GM12878 (cell line): ENCODE measurements around the gene SPOCK1. TPM values are rescaled to one million over a fixed set of nuclear protein-coding genes. Genes with fewer than 3 reads are reported as not detected.

Experiments used
- ATAC-seq: fragments of 200-7000 bp; cut with Tn5 transposase; 3 replicates; pipeline ENCODE4 v1.9.1; 2020; ENCODE audit warnings: mild to moderate bottlenecking, moderate library complexity
- BruUV-seq: library from RNA; stranded (reverse); fragments of 400-500 nt; replicated peaks from 2 replicates; lab custom pipeline; 2021; lab: Mats Ljungman, UMichigan
- CTCF ChIA-PET: fragments of 300-600 bp; sonication (Branson Sonifier 250); formaldehyde crosslinking; extraction: SDS; loops from one replicate; lab custom pipeline; 2021; ENCODE audit warnings: inconsistent platforms; lab: Yijun Ruan, JAX
- POLR2A ChIA-PET: fragments of 350-600 bp; formaldehyde crosslinking; extraction: SDS; loops from one replicate; lab custom pipeline; 2021; ENCODE audit warnings: inconsistent platforms; lab: Charles Lee
- RAD21 ChIA-PET: fragments of 300-600 bp; sonication (Branson Sonifier 250); formaldehyde crosslinking; loops from one replicate; lab custom pipeline; 2023; ENCODE audit warnings: antibody characterized with exemption; ENCODE audit not compliant: unreplicated experiment; lab: Charles Lee
- SMC1A ChIA-PET: fragments of 300-600 bp; sonication (Branson Sonifier 250); formaldehyde crosslinking; loops from one replicate; lab custom pipeline; 2023; ENCODE audit not compliant: unreplicated experiment, uncharacterized antibody; lab: Charles Lee
- DNase-seq: peaks from one replicate; pipeline ENCODE4 v3.0.0-alpha.2; 2011; ENCODE audit warnings: low read depth, low spot score
- FAIRE-seq: peaks from 3 replicates; lab custom pipeline; 2011; peaks lifted over from hg19 to GRCh38; lab: Jason Lieb, UNC
- H2AFZ ChIP-seq: 2 replicates; pipeline ENCODE4 v1.6.0; 2011; ENCODE audit warnings: low read depth, low read length, control low read depth; ENCODE audit not compliant: control insufficient read depth
- H3K27ac ChIP-seq: 2 replicates; pipeline ENCODE4 v1.5.1; 2011; ENCODE audit warnings: control low read depth; ENCODE audit not compliant: control insufficient read depth, insufficient read depth
- H3K27me3 ChIP-seq, 2 experiments: replicated peaks in 1 of 2; 2 replicates each; pipeline versions ENCODE4 v1.6.0 to v1.6.1; 2011; ENCODE audit warnings: low read length in 1 of 2; ENCODE audit not compliant: control insufficient read depth in 2 of 2, insufficient read depth in 2 of 2
- H3K36me3 ChIP-seq, 2 experiments: 2 replicates each; pipeline ENCODE4 v1.5.1; 2011; ENCODE audit warnings: low read length in 1 of 2; ENCODE audit not compliant: control insufficient read depth in 2 of 2, insufficient read depth in 2 of 2
- H3K4me1 ChIP-seq: 2 replicates; pipeline ENCODE4 v1.6.1; 2011; ENCODE audit warnings: mild to moderate bottlenecking, low read length, moderate library complexity, mixed read lengths; ENCODE audit not compliant: control insufficient read depth, insufficient read depth
- H3K4me2 ChIP-seq: 2 replicates; pipeline ENCODE4 v1.6.0; 2011; ENCODE audit warnings: control low read depth; ENCODE audit not compliant: control insufficient read depth, insufficient read depth
- H3K4me3 ChIP-seq: fragments of 200-600 bp; sonication (generic); 2 replicates; pipeline ENCODE4 v1.5.1; 2016
- H3K79me2 ChIP-seq: 2 replicates; pipeline ENCODE4 v1.6.0; 2011; ENCODE audit warnings: low read length; ENCODE audit not compliant: control insufficient read depth, insufficient read depth
- H3K9ac ChIP-seq: 2 replicates; pipeline ENCODE4 v1.8.0; 2011; ENCODE audit warnings: low read length, control low read depth, mixed read lengths; ENCODE audit not compliant: control insufficient read depth, insufficient read depth
- H3K9me3 ChIP-seq: replicated peaks from 3 replicates; pipeline ENCODE4 v1.5.1; 2011; ENCODE audit warnings: mild to moderate bottlenecking, low read length; ENCODE audit not compliant: control insufficient read depth, insufficient read depth
- H4K20me1 ChIP-seq: 2 replicates; pipeline ENCODE4 v1.6.0; 2011; ENCODE audit not compliant: control insufficient read depth, insufficient read depth
- BHLHE40 ChIP-seq, 2 experiments: fragments of 450-650 bp in 1 of 2; IDR thresholded peaks; 2 replicates each; pipeline ENCODE4 v1.6.1; 2011 to 2017; ENCODE audit warnings: low read depth in 2 of 2, borderline replicate concordance in 1 of 2, improper control_type of control experiment in 1 of 2, low read length in 1 of 2, mild to moderate bottlenecking in 1 of 2
- CREB1 ChIP-seq: IDR thresholded peaks from 2 replicates; pipeline ENCODE4 v1.6.1; 2012; ENCODE audit warnings: low read depth, mild to moderate bottlenecking, inconsistent platforms
- CREM ChIP-seq: IDR thresholded peaks from 2 replicates; pipeline ENCODE4 v1.6.1; 2014; ENCODE audit warnings: antibody characterized with exemption, low read depth
- ELK1 ChIP-seq: IDR thresholded peaks from 2 replicates; pipeline ENCODE4 v1.6.1; 2012; ENCODE audit warnings: low read depth, low read length, improper control_type of control experiment
- NFIC ChIP-seq: IDR thresholded peaks from 2 replicates; pipeline ENCODE4 v1.6.1; 2012; ENCODE audit warnings: low read depth, mild to moderate bottlenecking, inconsistent platforms, low read length, moderate library complexity
- NFYB ChIP-seq: IDR thresholded peaks from 2 replicates; pipeline ENCODE4 v1.6.1; 2011; ENCODE audit warnings: low read depth, mild to moderate bottlenecking, low read length, improper control_type of control experiment, moderate library complexity; ENCODE audit not compliant: insufficient read depth
- PAX5 ChIP-seq: IDR thresholded peaks from 2 replicates; pipeline ENCODE4 v1.6.1; 2011; ENCODE audit warnings: low read depth, low read length, borderline replicate concordance
- RB1 ChIP-seq: fragments of 450-650 bp; formaldehyde crosslinking; IDR thresholded peaks from 2 replicates; pipeline ENCODE4 v1.6.1; 2017; ENCODE audit warnings: mild to moderate bottlenecking, borderline replicate concordance
- RFX5 ChIP-seq: IDR thresholded peaks from 2 replicates; pipeline ENCODE4 v1.6.1; 2011; ENCODE audit warnings: low read depth, low read length, improper control_type of control experiment
- TCF12 ChIP-seq: IDR thresholded peaks from 2 replicates; pipeline ENCODE4 v1.6.1; 2011; ENCODE audit warnings: low read depth, mild to moderate bottlenecking, low read length
- ZNF217 ChIP-seq: fragments of 450-650 bp; IDR thresholded peaks from 2 replicates; pipeline ENCODE4 v1.6.1; 2017; ENCODE audit warnings: antibody characterized with exemption, mild to moderate bottlenecking
- ZNF24 ChIP-seq: fragments of 450-650 bp; IDR thresholded peaks from 2 replicates; pipeline ENCODE4 v1.6.1; 2017; ENCODE audit warnings: antibody characterized with exemption, mild to moderate bottlenecking
- ZNF274 ChIP-seq: IDR thresholded peaks from one replicate; pipeline ENCODE4 v1.8.0; 2011; ENCODE audit not compliant: insufficient read length, insufficient read depth
- WGBS: methylation state at CpG from one replicate; pipeline ENCODE4 v1.1.6; 2016; ENCODE audit warnings: low lambda C conversion rate; ENCODE audit not compliant: insufficient replicate concordance, insufficient coverage; ENCODE audit errors: missing lambda C conversion rate; 5-methylcytosine and 5-hydroxymethylcytosine counted together
- in situ Hi-C: fragments of 300-500 bp; cut with MboI; formaldehyde crosslinking; loops from 9 replicates; pipeline ENCODE4 v1.14.3; 2018; ENCODE audit warnings: mixed read lengths
- intact Hi-C: fragments of 100-400 bp; cut with micrococcal nuclease; formaldehyde crosslinking; loops from one replicate; pipeline ENCODE4 v1.14.2; 2022; ENCODE audit not compliant: unreplicated experiment
- polyA plus RNA-seq, 11 experiments: library from polyadenylated mRNA; depleted of rRNA in 4 of 11; unstranded in 6 of 11; stranded (reverse) in 5 of 11; fragments of >200 nt; fragmentation: Nextera tagmentation in 4 of 11; fragmentation: Illumina TruSeq in 1 of 11; extraction: Ambion mirVana in 4 of 11; extraction: Trizol in 1 of 11; gene quantifications; 1 replicate in 1 of 11; 2 replicates in 10 of 11; pipeline versions ENCODE4 v1.2.1 to v1.2.3, GENCODE V29; 2011 to 2016; ENCODE audit warnings: inconsistent platforms in 2 of 11, missing spikeins in 2 of 11, low read depth in 1 of 11
- total RNA-seq, 4 experiments: library from RNA; depleted of rRNA in 3 of 4; stranded (reverse); fragments of >200 nt in 3 of 4; fragmentation: Illumina TruSeq in 1 of 4; extraction: Trizol in 1 of 4; gene quantifications; 2 replicates each; pipeline versions ENCODE4 v1.2.1 to v1.2.3, GENCODE V29; 2013 to 2021

The SPOCK1 gene
- total and polyA plus RNA-seq, 10 of the 15 experiments (the other 5 are each of a cell fraction or from before 2014, with no cell fraction given), result 0.06 to 0.68 (median 0.25) TPM; not detected in 3

- 46% methylated on average over 3 of the region's 3 CpGs for WGBS
- Histone ChIP-seq H2AFZ (no peak overlapping the region), H3K9ac (no peak overlapping the region), H4K20me1 (no peaks in the 10 kb centered on the region), H3K36me3 (no peaks in the 10 kb centered on the region), H3K27ac (no peak overlapping the region), H3K27me3 (peaks cover 0 to 2% of the 10 kb centered on the region in 2 experiments; a peak in 2 of 4 replicates), H3K4me3 (no peak overlapping the region), H3K79me2 (no peaks in the 10 kb centered on the region), H3K4me1 (no peaks in the 10 kb centered on the region), H3K9me3 (no peaks in the 10 kb centered on the region), H3K4me2 (no peak overlapping the region)
- ChIA-PET CTCF (no interaction called here), POLR2A (no interaction called here), SMC1A (no interaction called here), RAD21 (no interaction called here)
- FAIRE-seq (no peak), DNase-seq (no peak), ATAC-seq (no peak)
- intact Hi-C loops, result no loop called here
- BruUV-seq, result no TSS peak
- no peak for TF ChIP-seq CREB1
- TF ChIP-seq NFYB, result no peak
- TF ChIP-seq ZNF274, result no peak
- TF ChIP-seq RFX5, result no peak
- TF ChIP-seq ZNF24, result no peak
- in situ Hi-C loops, result no loop called here
Measured at GRCh38 chr5:137122075-137122474, 377.1 kb downstream of the SPOCK1 start.

GRCh38 chr5:137119321-137119720, 379.8 kb downstream of the SPOCK1 start:
- CTCF ChIA-PET, result no interaction called here
- H3K9ac ChIP-seq, result no peak overlapping the region
- H3K9me3 ChIP-seq, result no peaks in the 10 kb centered on the region
- no peaks in the 10 kb centered on the region for H3K4me1 ChIP-seq
- in situ Hi-C loops, result no loop called here
- H2AFZ ChIP-seq, result no peak overlapping the region
- no peak overlapping the region for H3K4me3 ChIP-seq
- H4K20me1 ChIP-seq, result no peaks in the 10 kb centered on the region
- TF ChIP-seq PAX5 (no peak), CREM (no peak), NFIC (no peak), ZNF217 (no peak), TCF12 (no peak), BHLHE40 (IDR thresholded peaks at IDR 0.05; ENCODE audit: borderline replicate concordance in 1 of 2, low read depth in 2 of 2, low read length in 1 of 2) (no peak), ELK1 (no peak), RB1 (no peak)
- RAD21 ChIA-PET, result no interaction called here
- BruUV-seq, result no TSS peak
- 10% methylated on average over 6 of the region's 6 CpGs for WGBS
- SMC1A ChIA-PET, result no interaction called here
- H3K4me2 ChIP-seq, result no peak overlapping the region
- H3K36me3 ChIP-seq, result no peaks in the 10 kb centered on the region
- H3K27ac ChIP-seq, result no peak overlapping the region
- H3K27me3 ChIP-seq, result peaks cover 0 to 2% of the 10 kb centered on the region in 2 experiments; a peak in 2 of 4 replicates
- ATAC-seq, result no peak
- intact Hi-C loops, result no loop called here
- POLR2A ChIA-PET, result no interaction called here
- no peak for DNase-seq
- no peak for FAIRE-seq
- H3K79me2 ChIP-seq, result no peaks in the 10 kb centered on the region
